Endodermal cell (in vitro differentiated cells): ENCODE data around the gene PTGR3. TPM values are rescaled to one million over a fixed set of nuclear protein-coding genes. Genes with fewer than 3 reads are reported as not detected.

ENCODE experiments used
- DNase-seq: peaks from one replicate; pipeline ENCODE4 v3.0.0-alpha.2; 2017
- H3K27ac ChIP-seq: 2 replicates; pipeline ENCODE4 v1.5.1; 2013; ENCODE audit warnings: mild to moderate bottlenecking, low read depth, low read length, moderate library complexity
- H3K27me3 ChIP-seq: 2 replicates; pipeline ENCODE4 v1.6.1; 2013; ENCODE audit warnings: mild to moderate bottlenecking, low read length, moderate library complexity; ENCODE audit not compliant: insufficient read depth, control insufficient read depth, poor library complexity, severe bottlenecking
- H3K36me3 ChIP-seq: 2 replicates; pipeline ENCODE4 v1.7.0; 2013; ENCODE audit warnings: mild to moderate bottlenecking, low read length, moderate library complexity; ENCODE audit not compliant: control insufficient read depth, insufficient read depth
- H3K4me1 ChIP-seq: one replicate; pipeline ENCODE4 v1.7.0; 2013; ENCODE audit warnings: low read length; ENCODE audit not compliant: control insufficient read depth, insufficient read depth
- H3K4me3 ChIP-seq: 2 replicates; pipeline ENCODE4 v1.5.1; 2013; ENCODE audit warnings: mild to moderate bottlenecking, low read length, moderate library complexity
- H3K9ac ChIP-seq: 2 replicates; pipeline ENCODE4 v1.6.1; 2013; ENCODE audit warnings: mild to moderate bottlenecking, low read length, moderate library complexity; ENCODE audit not compliant: poor library complexity, severe bottlenecking; ENCODE audit errors: extremely low read depth
- H3K9me3 ChIP-seq: 2 replicates; pipeline ENCODE4 v1.6.1; 2013; ENCODE audit warnings: mild to moderate bottlenecking, low read length, moderate library complexity; ENCODE audit not compliant: control insufficient read depth
- H3K27ac Mint-ChIP-seq: 2 replicates; pipeline ENCODE4 v1.8.0; 2020; ENCODE audit warnings: mixed read lengths
- H3K27me3 Mint-ChIP-seq: 2 replicates; pipeline ENCODE4 v1.8.0; 2021; ENCODE audit warnings: mild to moderate bottlenecking, mixed read lengths; ENCODE audit not compliant: insufficient read depth
- H3K36me3 Mint-ChIP-seq: 2 replicates; pipeline ENCODE4 v1.8.0; 2020; ENCODE audit warnings: low read depth, mixed read lengths
- H3K4me1 Mint-ChIP-seq: 2 replicates; pipeline ENCODE4 v1.8.0; 2020; ENCODE audit warnings: mixed read lengths
- H3K4me3 Mint-ChIP-seq: 2 replicates; pipeline ENCODE4 v1.8.0; 2020; ENCODE audit warnings: mild to moderate bottlenecking, moderate library complexity, mixed read lengths
- H3K9me3 Mint-ChIP-seq: 2 replicates; pipeline ENCODE4 v1.8.0; 2020; ENCODE audit warnings: mild to moderate bottlenecking, mixed read lengths
- CTCF ChIP-seq: fragments of 200-600 bp; sonication (generic); conservative IDR thresholded peaks from 2 replicates; pipeline ENCODE4 v1.5.0; 2021; ENCODE audit warnings: antibody characterized with exemption, mild to moderate bottlenecking
- WGBS, 2 experiments: methylation state at CpG; one replicate each; pipeline versions ENCODE4 v1.1.5 to v1.1.7; 2013; ENCODE audit warnings: missing lambda C conversion rate in 2 of 2, mixed read lengths in 1 of 2; ENCODE audit not compliant: insufficient coverage in 1 of 2, insufficient read length in 1 of 2; 5-methylcytosine and 5-hydroxymethylcytosine counted together
- total RNA-seq, 2 donors: library from RNA; stranded (reverse); fragmentation: NEBNext Ultra II Directional in 1 of 2; extraction: Animal tissue kit (Norgen Biotek cat#: 25700) in 1 of 2; gene quantifications; 2 replicates in 1 of 2; 3 replicates in 1 of 2; pipeline ENCODE4 v1.2.1, GENCODE V29; 2021

The PTGR3 gene
- total RNA-seq, 2 donors from 2014 or later: 12.2 to 13.3 TPM

GRCh38 chr18:75238786-75239185 lies 29.8 kb upstream of the PTGR3 start:
- TF ChIP-seq CTCF: no peak
- Mint-ChIP-seq H3K4me1 (no peaks in the 10 kb centered on the region), H3K27me3 (no peaks in the 10 kb centered on the region), H3K9me3 (peaks cover 7% of the 10 kb centered on the region), H3K27ac (no peak overlapping the region), H3K4me3 (no peak overlapping the region), H3K36me3 (no peaks in the 10 kb centered on the region)
- H3K9me3 ChIP-seq: no peaks in the 10 kb centered on the region
- WGBS, 2 experiments: 96 to 97% methylated on average over 6 to 10 of the region's 10 CpGs
- DNase-seq: no peak
- H3K4me1 ChIP-seq: no peaks in the 10 kb centered on the region
- H3K36me3 ChIP-seq: no peaks in the 10 kb centered on the region
- H3K9ac ChIP-seq: no peak overlapping the region
- no peak overlapping the region for H3K4me3 ChIP-seq
- H3K27ac ChIP-seq: no peak overlapping the region
- no peaks in the 10 kb centered on the region for H3K27me3 ChIP-seq

GRCh38 chr18:75238100-75238499 lies 29.2 kb upstream of the PTGR3 start:
- Mint-ChIP-seq H3K9me3 (peaks cover 7% of the 10 kb centered on the region), H3K4me1 (no peaks in the 10 kb centered on the region), H3K27me3 (no peaks in the 10 kb centered on the region), H3K36me3 (no peaks in the 10 kb centered on the region), H3K4me3 (no peak overlapping the region), H3K27ac (no peak overlapping the region)
- no peak for DNase-seq
- no peaks in the 10 kb centered on the region for H3K4me1 ChIP-seq
- 91 to 94% methylated on average over 12 to 13 of the region's 13 CpGs for WGBS, 2 experiments
- TF ChIP-seq CTCF: no peak
- H3K27ac ChIP-seq: no peak overlapping the region
- H3K9me3 ChIP-seq: no peaks in the 10 kb centered on the region
- no peak overlapping the region for H3K4me3 ChIP-seq
- no peaks in the 10 kb centered on the region for H3K27me3 ChIP-seq
- H3K9ac ChIP-seq: no peak overlapping the region
- no peaks in the 10 kb centered on the region for H3K36me3 ChIP-seq

GRCh38 chr18:75235896-75236295 lies 27.0 kb upstream of the PTGR3 start:
- WGBS, 2 experiments: 95 to 96% methylated on average over 4 to 13 of the region's 13 CpGs
- Histone ChIP-seq H3K36me3 (no peaks in the 10 kb centered on the region), H3K4me3 (no peak overlapping the region), H3K27ac (no peak overlapping the region), H3K27me3 (no peaks in the 10 kb centered on the region), H3K9me3 (no peaks in the 10 kb centered on the region), H3K9ac (no peak overlapping the region), H3K4me1 (no peaks in the 10 kb centered on the region)
- H3K4me1 Mint-ChIP-seq: no peaks in the 10 kb centered on the region
- no peak for DNase-seq
- H3K27me3 Mint-ChIP-seq: no peaks in the 10 kb centered on the region
- H3K4me3 Mint-ChIP-seq: no peak overlapping the region
- no peak for TF ChIP-seq CTCF
- H3K9me3 Mint-ChIP-seq: no peaks in the 10 kb centered on the region
- H3K27ac Mint-ChIP-seq: no peak overlapping the region
- H3K36me3 Mint-ChIP-seq: no peaks in the 10 kb centered on the region
